Cardiac septum (tissue), 1 donor: ENCODE results near the gene MAPT. TPM values are rescaled to one million over a fixed set of nuclear protein-coding genes. Genes with fewer than 3 reads are reported as not detected.
"Not testable (repeated sequence)": the region's sequence is repeated elsewhere in the genome, so short reads cannot be mapped to it uniquely, and the experiment has no call there.

ENCODE experiments used
- DNase-seq: peaks from one replicate; pipeline ENCODE4 v3.0.0-alpha.2; 2020; ENCODE audit warnings: low spot score
- intact Hi-C: fragments of 100-400 bp; cut with DNase I; formaldehyde crosslinking; loops from one replicate; pipeline ENCODE4 v1.14.0; 2022
- total RNA-seq: library from RNA; stranded (reverse); fragmentation: NEBNext Ultra II Directional; extraction: Animal tissue kit (Norgen Biotek cat#: 25700); gene quantifications from one replicate; pipeline ENCODE4 v1.2.1, GENCODE V29; 2021
- donor health status: DM: no; HTN: no; CAD: no.

Gene MAPT
- total RNA-seq, 1 donor from 2014 or later: 44.4 TPM

GRCh38 chr17:45918241-45918745, 23.9 kb downstream of the MAPT start:
- intact Hi-C loops: no loop called here
- DNase-seq: no peak

GRCh38 chr17:45919136-45919535, 24.8 kb downstream of the MAPT start:
- DNase-seq: no peak
- intact Hi-C loops: no loop called here

DNA sequence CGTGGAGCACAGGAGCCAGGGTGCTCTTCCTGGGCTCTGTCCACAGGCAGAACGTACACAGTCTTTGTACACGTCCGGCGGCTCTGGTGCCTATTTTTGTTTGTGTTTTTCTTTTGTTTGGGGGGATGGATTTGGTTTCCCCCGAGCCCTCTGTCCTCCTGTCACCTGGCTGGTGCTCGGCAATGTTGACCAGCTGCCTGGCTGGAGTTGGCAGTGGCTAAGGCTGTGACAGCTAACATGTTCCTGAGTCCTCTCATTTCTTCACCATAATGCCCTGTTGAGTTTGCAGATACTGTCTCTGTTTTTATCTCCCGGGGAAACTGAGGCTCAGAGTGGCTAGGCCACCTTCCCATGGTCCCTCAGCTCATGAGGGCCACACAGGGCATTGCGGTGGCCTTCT, 25.7 kb downstream of the MAPT start:
- intact Hi-C loops: no loop called here

GRCh38 chr17:45923511-45924268, 29.3 kb downstream of the MAPT start:
- DNase-seq: no peak
- intact Hi-C loops: no loop called here

More for the DNA sequence above, 25.7 kb downstream of the MAPT start:
- DNase-seq: no peak

DNA sequence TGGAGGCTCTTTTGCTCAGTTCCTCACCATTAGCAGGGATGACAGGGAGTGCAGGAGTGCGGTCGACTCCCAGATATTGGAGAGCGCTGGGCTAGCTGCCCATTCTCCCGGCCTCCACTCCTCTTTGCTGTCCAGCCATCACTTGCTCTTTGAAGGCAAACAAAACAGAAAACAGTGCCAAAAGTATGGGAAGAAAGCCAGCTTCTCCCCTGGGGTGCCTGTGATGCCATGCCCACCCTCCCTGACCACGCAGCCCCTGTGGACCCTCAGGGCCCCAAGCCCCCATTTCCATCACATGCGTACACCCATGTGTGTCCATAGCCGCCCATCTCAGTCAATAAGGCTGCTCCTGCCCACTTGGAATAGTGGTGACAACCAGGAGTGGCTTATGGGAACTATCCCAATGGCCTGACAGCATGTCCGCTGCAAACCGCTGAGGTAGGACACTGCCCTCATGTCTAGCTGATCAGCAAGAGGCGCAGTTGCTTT, 30.0 kb downstream of the MAPT start:
- no peak for DNase-seq
- intact Hi-C loops: no loop called here

GRCh38 chr17:45925311-45925710, 31.0 kb downstream of the MAPT start:
- DNase-seq: no peak
- intact Hi-C loops: no loop called here

DNA sequence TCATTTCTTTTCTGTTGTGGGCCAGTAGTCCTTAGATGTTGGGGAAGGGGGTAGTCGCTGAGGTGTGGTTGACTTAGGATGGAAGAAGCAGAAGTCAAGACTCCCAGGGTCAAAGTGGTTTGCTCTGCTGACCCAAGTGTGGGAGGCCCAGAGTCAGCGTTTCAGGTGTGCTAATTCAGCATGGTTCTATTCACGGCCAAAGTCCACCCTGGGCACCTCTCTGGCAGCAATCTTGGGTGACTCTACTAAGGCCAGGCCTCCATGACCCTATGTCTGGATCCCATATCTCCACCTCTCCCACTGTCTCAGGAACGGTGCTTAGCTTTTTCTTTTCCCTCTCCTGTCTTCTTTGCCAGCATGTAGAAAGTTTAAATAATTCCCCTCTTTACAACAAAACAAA, 32.9 kb downstream of the MAPT start:
- intact Hi-C loops: no loop called here
- DNase-seq: no peak

- DNase-seq: no peak
- intact Hi-C loops: no loop called here
Measured at GRCh38 chr17:45929344-45929743, 35.0 kb downstream of the MAPT start.

GRCh38 chr17:45930420-45930951, 36.1 kb downstream of the MAPT start:
- intact Hi-C loops: no loop called here
- no peak for DNase-seq

DNA sequence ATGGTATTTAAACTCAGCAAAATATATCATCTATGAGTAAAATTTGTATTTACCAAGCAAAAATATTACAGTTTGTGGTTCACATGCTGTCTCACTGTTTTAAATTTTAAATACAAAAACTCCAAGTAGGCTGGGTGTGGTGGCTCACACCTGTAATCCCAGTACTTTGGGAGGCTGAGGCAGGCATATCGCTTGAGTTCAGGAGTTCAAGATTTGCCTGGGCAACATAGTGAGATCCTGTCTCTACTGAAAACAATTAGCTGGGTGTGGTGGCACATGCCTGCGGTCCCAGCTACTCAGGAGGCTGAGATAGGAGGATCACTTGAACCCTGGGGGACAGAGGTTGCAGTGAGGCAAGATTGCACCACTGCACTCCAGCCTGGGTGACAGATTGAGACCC, 37.3 kb downstream of the MAPT start:
- intact Hi-C loops: no loop called here
- DNase-seq: no peak

DNA sequence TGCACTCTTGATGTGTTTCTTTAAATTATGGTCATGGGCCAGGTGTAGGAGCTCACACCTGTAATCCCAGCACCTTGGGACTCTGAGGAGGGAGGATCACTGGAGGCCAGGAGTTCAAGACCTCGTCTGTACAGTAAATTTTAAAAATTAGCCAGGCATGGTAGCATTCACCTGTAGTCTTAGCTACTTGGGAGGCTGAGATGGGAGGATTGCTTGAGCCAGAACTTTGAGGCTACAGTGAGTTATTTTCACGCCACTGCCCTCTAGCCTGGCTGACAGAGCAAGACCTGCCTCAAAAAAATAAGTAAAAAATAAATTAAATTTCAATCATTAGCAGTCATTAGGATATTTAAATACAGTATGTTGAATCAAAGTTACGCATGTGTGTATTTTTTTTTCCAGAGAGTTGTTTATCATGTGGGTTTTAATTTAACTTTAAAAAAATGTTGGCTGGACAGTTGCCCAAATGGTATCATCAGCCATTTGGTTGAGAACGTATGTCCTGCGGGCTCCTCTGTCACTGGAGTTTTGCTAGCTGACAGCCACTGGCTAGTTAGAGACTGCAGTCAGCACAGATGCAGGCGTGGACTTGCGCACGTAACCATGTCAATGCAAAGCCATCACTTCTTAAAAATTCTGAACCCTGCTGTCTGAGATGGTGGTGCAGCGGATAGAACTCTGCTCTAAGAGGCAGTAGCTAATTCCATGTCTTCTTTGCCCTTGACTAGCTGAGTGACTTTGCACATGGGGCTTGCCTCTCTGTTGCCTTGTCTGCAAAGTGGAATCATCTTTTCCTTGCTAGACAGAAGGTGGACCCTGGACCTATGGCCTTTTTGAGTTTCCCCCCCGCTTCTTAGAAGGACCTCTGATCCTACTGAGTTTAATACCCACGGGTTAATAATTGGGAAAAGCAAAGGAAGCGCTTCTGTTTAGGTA, 40.0 kb downstream of the MAPT start:
- intact Hi-C loops: no loop called here
- DNase-seq: no peak

GRCh38 chr17:45935197-45935709, 40.9 kb downstream of the MAPT start:
- intact Hi-C loops: no loop called here
- no peak for DNase-seq

DNA sequence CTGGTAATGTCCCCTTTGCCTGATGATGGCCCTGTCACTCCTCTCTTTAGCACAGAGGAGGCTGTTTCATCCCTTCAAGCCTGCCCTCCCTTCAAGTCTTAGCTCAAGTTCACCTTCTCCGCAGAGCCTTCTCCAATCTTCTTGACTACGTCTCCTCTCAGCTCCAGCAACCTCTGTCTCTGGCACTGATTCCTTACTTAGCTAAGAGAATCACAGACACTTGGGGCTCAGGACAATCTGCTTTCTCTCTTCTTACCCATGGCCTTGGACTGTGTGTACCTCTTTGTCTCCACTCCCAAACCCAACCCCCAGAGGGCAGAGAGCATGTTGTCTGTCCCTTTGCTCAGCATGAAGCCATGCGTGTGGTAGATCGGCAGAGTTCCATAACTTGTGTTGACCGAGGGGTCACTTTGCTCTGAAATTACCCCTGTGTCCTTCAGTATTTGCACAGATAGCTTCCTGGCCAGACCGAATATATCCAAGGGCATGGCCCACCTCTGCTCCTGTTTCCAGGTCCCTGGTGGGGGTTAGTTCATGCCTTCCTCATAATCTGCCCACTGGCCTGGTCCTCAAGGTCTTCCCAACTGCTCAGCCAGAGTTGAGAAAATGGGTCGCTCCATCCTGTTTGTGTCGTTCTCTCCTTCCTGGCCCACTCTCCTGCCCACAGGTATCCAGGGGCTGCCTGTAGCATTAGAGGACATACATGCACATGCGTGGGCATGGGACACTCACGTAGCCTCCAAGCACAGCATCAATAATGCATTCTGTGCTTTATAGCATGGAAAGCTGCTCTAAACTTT, 41.6 kb downstream of the MAPT start:
- no peak for DNase-seq
- intact Hi-C loops: no loop called here

- intact Hi-C loops: no loop called here
- DNase-seq: no peak
Measured at GRCh38 chr17:45936610-45937009, 42.3 kb downstream of the MAPT start.

DNA sequence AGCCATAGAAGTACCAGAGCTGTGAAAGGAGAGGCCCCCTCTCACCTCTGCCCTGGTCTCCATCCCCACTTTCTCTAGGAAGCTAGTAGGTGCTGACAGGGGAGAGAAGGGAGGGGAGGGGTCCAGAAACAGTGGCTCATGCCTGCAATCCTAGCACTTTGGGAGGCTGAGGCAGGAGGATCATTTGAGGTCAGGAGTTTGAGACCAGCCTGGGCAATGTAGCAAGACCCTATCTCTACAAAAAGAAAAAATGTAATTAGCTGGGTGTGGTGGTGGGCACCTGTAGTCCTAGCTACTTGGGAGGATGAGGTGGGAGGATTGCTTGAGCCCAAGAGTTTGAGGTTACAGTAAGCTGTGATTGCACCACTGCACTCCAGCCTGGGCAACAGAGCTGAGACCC, 42.8 kb downstream of the MAPT start:
- intact Hi-C loops, DNase-seq: not testable (repeated sequence)

DNA sequence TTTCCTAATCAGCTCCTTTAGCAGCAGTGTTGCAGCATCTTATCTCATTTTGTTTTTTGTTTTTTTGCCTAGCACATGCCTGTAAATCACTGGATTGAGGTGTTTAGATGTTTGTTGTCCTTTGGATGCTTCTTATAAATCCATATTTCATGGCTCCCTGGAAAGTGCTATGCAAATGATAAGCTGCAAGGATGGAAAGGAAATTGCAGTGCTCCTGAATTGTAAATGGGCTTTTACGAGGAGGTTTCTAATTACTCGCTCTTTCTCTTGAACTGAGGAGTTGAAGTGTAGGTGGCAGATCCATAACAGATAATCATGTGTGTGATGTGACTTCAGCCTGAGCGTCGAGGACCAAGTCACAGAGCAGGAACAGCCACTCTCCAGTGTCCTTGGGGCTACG, 45.0 kb downstream of the MAPT start:
- intact Hi-C loops: no loop called here
- no peak for DNase-seq

DNA sequence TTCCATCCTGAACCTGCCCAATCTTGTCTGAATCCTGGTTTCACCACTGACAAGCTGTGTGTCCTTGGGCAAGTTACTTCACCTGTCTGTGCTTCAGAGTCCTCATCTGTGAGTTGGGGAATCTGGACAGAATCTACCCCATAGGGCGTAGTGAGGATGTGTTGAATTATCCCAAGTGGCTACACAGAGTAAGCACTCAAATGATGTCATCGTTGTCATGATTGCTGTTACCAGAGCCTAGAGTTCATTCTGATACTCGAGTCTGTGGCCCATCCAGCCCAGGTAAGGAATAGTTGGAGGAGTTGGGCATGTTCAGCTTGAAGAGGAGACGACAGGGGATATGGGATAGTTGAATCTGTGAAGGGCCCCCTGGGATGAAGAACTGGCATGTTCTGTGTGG, 45.9 kb downstream of the MAPT start:
- intact Hi-C loops: no loop called here

DNA sequence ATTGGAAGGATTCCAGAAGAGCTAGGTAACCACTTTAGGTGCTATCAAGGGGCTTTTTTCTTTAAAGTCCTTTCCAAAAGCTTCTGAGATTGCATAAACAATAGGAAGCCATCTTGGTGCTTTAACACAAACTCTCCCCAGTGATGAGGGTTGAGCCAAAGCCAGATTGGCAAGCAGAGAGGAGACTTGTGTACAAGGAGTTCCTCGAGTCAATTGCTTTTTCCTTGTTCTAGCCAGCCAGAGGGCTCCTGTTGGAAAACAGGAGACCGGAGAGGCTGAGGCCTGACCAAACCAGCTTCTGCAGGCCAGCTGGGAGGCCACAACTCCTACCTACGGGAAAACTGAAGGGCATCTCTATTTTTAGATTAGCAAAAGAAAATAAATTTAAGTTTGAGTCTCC, 46.5 kb downstream of the MAPT start:
- intact Hi-C loops: no loop called here

More for the DNA sequence above, 45.9 kb downstream of the MAPT start:
- DNase-seq: no peak

DNA sequence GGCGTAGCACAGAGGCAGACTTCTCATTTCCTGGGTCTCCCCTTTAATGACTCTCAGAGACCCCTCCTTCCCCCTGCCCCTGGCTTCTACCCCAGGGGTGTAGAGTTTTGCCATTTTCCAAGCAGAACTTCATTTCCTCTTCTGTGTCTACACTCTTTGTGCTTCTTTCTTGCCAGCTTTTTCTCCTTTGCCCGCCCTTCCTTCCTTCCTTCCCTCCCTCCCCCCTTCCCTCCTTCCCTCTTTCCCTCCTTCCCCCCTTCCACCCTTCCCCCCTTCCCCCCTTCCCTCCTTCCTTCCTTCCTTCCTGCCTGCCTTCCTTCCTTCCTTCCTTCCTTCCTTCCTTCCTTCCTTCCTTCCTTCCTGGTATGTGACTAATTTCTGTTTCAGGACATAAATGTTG, 47.0 kb downstream of the MAPT start:
- DNase-seq: no peak
- intact Hi-C loops: no loop called here

More for the DNA sequence above, 46.5 kb downstream of the MAPT start:
- no peak for DNase-seq
